Panc1 (cell line): ENCODE results near the gene CDC7. TPM values are rescaled to one million over a fixed set of nuclear protein-coding genes. Genes with fewer than 3 reads are reported as not detected.

Source experiments
- ATAC-seq: fragments of 200-7000 bp; cut with Tn5 transposase; 2 replicates; pipeline ENCODE4 v1.9.1; 2020; ENCODE audit warnings: mild to moderate bottlenecking, moderate library complexity
- BruUV-seq: library from RNA; stranded (reverse); fragments of 400-500 nt; replicated peaks from 2 replicates; lab custom pipeline; 2021; lab: Mats Ljungman, UMichigan
- CTCF ChIA-PET: fragments of 300-600 bp; sonication (Branson Sonifier 250); formaldehyde crosslinking; loops from one replicate; lab custom pipeline; 2022; ENCODE audit warnings: antibody characterized with exemption; lab: Charles Lee
- POLR2A ChIA-PET: fragments of 300-600 bp; sonication (Branson Sonifier 250); formaldehyde crosslinking; loops from one replicate; lab custom pipeline; 2022; ENCODE audit warnings: antibody characterized with exemption; lab: Charles Lee
- DNase-seq: peaks from one replicate; pipeline ENCODE4 v3.0.0-alpha.2; 2010; ENCODE audit warnings: low read depth, low spot score
- H3K27ac ChIP-seq: 2 replicates; pipeline ENCODE4 v1.5.1; 2011; ENCODE audit warnings: mild to moderate bottlenecking, low read length, inconsistent platforms
- H3K27me3 ChIP-seq: fragments of 200-500 bp; sonication (Bioruptor generic); 2 replicates; pipeline ENCODE4 v1.6.0; 2014; ENCODE audit warnings: low read length, inconsistent platforms; ENCODE audit not compliant: control insufficient read depth, insufficient read depth
- H3K36me3 ChIP-seq: fragments of 200-500 bp; sonication (Bioruptor generic); 2 replicates; pipeline ENCODE4 v1.5.1; 2014; ENCODE audit warnings: inconsistent platforms, mild to moderate bottlenecking, low read length, moderate library complexity; ENCODE audit not compliant: control insufficient read depth, insufficient read depth
- H3K4me1 ChIP-seq: 2 replicates; pipeline ENCODE4 v1.5.1; 2011; ENCODE audit warnings: inconsistent platforms, mild to moderate bottlenecking, low read length, moderate library complexity; ENCODE audit not compliant: control insufficient read depth, insufficient read depth
- H3K4me3 ChIP-seq, 2 experiments: 2 replicates each; pipeline ENCODE4 v1.5.1; 2011 to 2012; ENCODE audit warnings: low read depth in 2 of 2, low read length in 2 of 2, mild to moderate bottlenecking in 2 of 2, inconsistent platforms in 1 of 2, moderate library complexity in 1 of 2
- H3K9me3 ChIP-seq: fragments of 200-500 bp; sonication (Bioruptor generic); 2 replicates; pipeline ENCODE4 v1.5.1; 2014; ENCODE audit warnings: low read depth, mild to moderate bottlenecking, inconsistent platforms, low read length, moderate library complexity; ENCODE audit not compliant: control insufficient read depth, insufficient read depth
- POLR2AphosphoS5 ChIP-seq: IDR thresholded peaks from 2 replicates; pipeline ENCODE4 v1.6.1; 2012; ENCODE audit warnings: mild to moderate bottlenecking, low read depth, low read length, moderate library complexity
- SIN3A ChIP-seq: IDR thresholded peaks from 2 replicates; pipeline ENCODE4 v1.6.1; 2012; ENCODE audit warnings: low read depth, mild to moderate bottlenecking, low read length, moderate library complexity, borderline replicate concordance; ENCODE audit not compliant: insufficient read depth
- TCF7L2 ChIP-seq: IDR thresholded peaks from 2 replicates; pipeline ENCODE4 v1.6.1; 2011; ENCODE audit warnings: mild to moderate bottlenecking, low read depth, low read length, inconsistent platforms
- in situ Hi-C: cut with HindIII; loops from 2 replicates; pipeline ENCODE4 v1.10.0; 2016; ENCODE audit warnings: low sequenced_read_pairs, low pct_unique_long_range_greater_than_20kb
- intact Hi-C: fragments of 100-400 bp; cut with micrococcal nuclease; formaldehyde crosslinking; loops from one replicate; pipeline ENCODE4 v1.10.0; 2022; ENCODE audit not compliant: unreplicated experiment
- total RNA-seq: library from RNA; stranded (reverse); gene quantifications from one replicate; pipeline ENCODE4 v1.2.1, GENCODE V29; 2021; ENCODE audit not compliant: unreplicated experiment
- TF ChIP-seq, protein P1 (sequence below): fragments of 450-650 bp; IDR thresholded peaks from 2 replicates; pipeline ENCODE4 v1.5.1; 2017; ENCODE audit warnings: mild to moderate bottlenecking
- TF ChIP-seq, protein P2 (sequence below), 2 experiments: IDR thresholded peaks; 2 replicates each; pipeline ENCODE4 v1.6.1; 2011 to 2012; ENCODE audit warnings: low read depth in 2 of 2, control low read depth in 1 of 2, low read length in 1 of 2, mild to moderate bottlenecking in 1 of 2, moderate library complexity in 1 of 2; ENCODE audit not compliant: insufficient read depth in 1 of 2

CDC7 gene
- total RNA-seq, 1 experiment from 2014 or later, result 30.1 TPM

DNA sequence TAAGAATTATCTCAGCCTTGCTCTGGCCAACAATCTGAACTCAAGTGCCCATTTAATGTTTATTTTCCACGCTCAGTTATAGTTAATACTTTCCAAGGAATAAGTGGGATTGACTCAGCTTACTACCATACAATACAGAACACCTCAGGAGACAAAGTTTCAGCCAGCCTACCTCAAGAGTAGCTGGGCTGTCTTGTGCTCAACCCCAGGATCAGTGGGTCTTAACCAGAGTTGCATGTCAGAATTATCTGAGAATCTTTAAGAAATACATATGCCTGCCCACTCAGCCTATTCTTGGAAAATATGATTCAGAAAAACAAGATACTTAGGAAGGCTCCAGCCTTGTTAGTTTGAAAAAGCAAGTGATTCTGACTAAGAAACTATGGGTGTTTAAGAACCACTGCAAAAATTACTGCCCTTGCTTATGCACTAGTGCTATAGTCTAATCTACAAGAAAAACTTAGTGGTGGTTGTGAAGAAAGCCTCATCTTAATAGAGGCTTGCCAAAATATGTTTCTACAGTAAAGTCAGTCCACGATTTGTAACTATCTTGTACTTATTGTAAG, 20.4 kb downstream of the CDC7 start:
- TF ChIP-seq POLR2AphosphoS5, result no peak
- no peak for TF ChIP-seq SIN3A
- no peak for TF ChIP-seq TCF7L2
- TF ChIP-seq, protein P1, sequence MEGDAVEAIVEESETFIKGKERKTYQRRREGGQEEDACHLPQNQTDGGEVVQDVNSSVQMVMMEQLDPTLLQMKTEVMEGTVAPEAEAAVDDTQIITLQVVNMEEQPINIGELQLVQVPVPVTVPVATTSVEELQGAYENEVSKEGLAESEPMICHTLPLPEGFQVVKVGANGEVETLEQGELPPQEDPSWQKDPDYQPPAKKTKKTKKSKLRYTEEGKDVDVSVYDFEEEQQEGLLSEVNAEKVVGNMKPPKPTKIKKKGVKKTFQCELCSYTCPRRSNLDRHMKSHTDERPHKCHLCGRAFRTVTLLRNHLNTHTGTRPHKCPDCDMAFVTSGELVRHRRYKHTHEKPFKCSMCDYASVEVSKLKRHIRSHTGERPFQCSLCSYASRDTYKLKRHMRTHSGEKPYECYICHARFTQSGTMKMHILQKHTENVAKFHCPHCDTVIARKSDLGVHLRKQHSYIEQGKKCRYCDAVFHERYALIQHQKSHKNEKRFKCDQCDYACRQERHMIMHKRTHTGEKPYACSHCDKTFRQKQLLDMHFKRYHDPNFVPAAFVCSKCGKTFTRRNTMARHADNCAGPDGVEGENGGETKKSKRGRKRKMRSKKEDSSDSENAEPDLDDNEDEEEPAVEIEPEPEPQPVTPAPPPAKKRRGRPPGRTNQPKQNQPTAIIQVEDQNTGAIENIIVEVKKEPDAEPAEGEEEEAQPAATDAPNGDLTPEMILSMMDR, result no peak
- TF ChIP-seq, protein P2, sequence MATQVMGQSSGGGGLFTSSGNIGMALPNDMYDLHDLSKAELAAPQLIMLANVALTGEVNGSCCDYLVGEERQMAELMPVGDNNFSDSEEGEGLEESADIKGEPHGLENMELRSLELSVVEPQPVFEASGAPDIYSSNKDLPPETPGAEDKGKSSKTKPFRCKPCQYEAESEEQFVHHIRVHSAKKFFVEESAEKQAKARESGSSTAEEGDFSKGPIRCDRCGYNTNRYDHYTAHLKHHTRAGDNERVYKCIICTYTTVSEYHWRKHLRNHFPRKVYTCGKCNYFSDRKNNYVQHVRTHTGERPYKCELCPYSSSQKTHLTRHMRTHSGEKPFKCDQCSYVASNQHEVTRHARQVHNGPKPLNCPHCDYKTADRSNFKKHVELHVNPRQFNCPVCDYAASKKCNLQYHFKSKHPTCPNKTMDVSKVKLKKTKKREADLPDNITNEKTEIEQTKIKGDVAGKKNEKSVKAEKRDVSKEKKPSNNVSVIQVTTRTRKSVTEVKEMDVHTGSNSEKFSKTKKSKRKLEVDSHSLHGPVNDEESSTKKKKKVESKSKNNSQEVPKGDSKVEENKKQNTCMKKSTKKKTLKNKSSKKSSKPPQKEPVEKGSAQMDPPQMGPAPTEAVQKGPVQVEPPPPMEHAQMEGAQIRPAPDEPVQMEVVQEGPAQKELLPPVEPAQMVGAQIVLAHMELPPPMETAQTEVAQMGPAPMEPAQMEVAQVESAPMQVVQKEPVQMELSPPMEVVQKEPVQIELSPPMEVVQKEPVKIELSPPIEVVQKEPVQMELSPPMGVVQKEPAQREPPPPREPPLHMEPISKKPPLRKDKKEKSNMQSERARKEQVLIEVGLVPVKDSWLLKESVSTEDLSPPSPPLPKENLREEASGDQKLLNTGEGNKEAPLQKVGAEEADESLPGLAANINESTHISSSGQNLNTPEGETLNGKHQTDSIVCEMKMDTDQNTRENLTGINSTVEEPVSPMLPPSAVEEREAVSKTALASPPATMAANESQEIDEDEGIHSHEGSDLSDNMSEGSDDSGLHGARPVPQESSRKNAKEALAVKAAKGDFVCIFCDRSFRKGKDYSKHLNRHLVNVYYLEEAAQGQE (IDR thresholded peaks at IDR 0.05; ENCODE audit: insufficient read depth in 1 of 2, low read depth in 2 of 2, low read length in 1 of 2), result no peak
- Histone ChIP-seq H3K27me3 (no peaks in the 10 kb centered on the region), H3K27ac (no peak overlapping the region), H3K4me1 (no peaks in the 10 kb centered on the region), H3K36me3 (peaks cover 6% of the 10 kb centered on the region), H3K9me3 (no peaks in the 10 kb centered on the region), H3K4me3 (no peak overlapping the region)
- intact Hi-C loops (no loop called here), in situ Hi-C loops (no loop called here)
- no peak for ATAC-seq
- no peak for DNase-seq
- CTCF ChIA-PET, result no interaction called here
- POLR2A ChIA-PET, result no interaction called here
- no TSS peak for BruUV-seq

DNA sequence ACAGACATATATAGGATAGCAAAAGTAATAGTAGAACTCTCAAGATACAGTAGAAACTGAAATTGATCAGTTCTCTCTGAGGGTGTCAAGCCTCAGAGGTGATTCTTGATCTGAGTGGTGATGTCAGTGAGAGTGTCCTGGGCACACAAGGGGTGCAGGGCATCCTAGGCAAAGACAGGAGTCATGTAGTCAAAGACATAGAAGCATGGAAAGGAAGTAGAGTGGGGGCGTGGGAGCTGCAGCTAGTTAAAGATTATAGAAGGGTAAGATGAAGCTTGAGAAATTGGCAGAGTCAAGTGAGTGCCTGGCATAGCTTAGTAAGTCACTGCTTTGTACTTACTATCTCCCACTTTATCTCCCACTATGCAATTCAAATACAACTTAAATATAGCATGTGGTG, 22.8 kb downstream of the CDC7 start:
- no peaks in the 10 kb centered on the region for H3K27me3 ChIP-seq
- no TSS peak for BruUV-seq
- in situ Hi-C loops (no loop called here), intact Hi-C loops (no loop called here)
- no peak for DNase-seq
- CTCF ChIA-PET, result no interaction called here
- no peak for ATAC-seq
- POLR2A ChIA-PET, result no interaction called here
- TF ChIP-seq POLR2AphosphoS5, result no peak
- TF ChIP-seq SIN3A, result no peak
- no peak for TF ChIP-seq TCF7L2
- TF ChIP-seq, protein P1, result no peak
- TF ChIP-seq, protein P2 (IDR thresholded peaks at IDR 0.05; ENCODE audit: insufficient read depth in 1 of 2, low read depth in 2 of 2, low read length in 1 of 2), result no peak
- peaks cover 2% of the 10 kb centered on the region for H3K36me3 ChIP-seq
- no peaks in the 10 kb centered on the region for H3K9me3 ChIP-seq
- H3K27ac ChIP-seq, result no peak overlapping the region
- H3K4me3 ChIP-seq, result no peak overlapping the region
- no peaks in the 10 kb centered on the region for H3K4me1 ChIP-seq
